GM12874 (cell line): ENCODE measurements around the gene ACBD6.

Source experiments
- TF ChIP-seq, protein P1 (sequence below): IDR thresholded peaks from 2 replicates; pipeline ENCODE4 v1.5.1; 2011; ENCODE audit warnings: low read depth, mild to moderate bottlenecking, control low read depth, low read length, moderate library complexity; ENCODE audit not compliant: insufficient read depth

The ACBD6 gene

DNA sequence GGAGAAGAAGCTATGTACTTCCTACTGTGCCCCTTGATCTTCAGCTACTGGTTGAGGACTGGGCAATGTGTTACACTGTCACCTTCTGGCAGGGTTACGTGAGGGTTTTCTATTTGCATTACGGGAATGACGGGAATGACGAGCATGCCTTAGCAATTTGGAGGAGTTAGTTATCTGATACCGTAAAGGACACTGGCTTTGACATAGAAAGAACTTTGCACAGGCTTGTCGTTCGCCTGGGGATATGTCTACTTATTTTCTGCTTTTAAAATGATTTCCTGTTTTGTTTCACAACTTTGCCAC lies 19.8 kb upstream of the ACBD6 start:
- TF ChIP-seq, protein P1, sequence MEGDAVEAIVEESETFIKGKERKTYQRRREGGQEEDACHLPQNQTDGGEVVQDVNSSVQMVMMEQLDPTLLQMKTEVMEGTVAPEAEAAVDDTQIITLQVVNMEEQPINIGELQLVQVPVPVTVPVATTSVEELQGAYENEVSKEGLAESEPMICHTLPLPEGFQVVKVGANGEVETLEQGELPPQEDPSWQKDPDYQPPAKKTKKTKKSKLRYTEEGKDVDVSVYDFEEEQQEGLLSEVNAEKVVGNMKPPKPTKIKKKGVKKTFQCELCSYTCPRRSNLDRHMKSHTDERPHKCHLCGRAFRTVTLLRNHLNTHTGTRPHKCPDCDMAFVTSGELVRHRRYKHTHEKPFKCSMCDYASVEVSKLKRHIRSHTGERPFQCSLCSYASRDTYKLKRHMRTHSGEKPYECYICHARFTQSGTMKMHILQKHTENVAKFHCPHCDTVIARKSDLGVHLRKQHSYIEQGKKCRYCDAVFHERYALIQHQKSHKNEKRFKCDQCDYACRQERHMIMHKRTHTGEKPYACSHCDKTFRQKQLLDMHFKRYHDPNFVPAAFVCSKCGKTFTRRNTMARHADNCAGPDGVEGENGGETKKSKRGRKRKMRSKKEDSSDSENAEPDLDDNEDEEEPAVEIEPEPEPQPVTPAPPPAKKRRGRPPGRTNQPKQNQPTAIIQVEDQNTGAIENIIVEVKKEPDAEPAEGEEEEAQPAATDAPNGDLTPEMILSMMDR = no peak

DNA sequence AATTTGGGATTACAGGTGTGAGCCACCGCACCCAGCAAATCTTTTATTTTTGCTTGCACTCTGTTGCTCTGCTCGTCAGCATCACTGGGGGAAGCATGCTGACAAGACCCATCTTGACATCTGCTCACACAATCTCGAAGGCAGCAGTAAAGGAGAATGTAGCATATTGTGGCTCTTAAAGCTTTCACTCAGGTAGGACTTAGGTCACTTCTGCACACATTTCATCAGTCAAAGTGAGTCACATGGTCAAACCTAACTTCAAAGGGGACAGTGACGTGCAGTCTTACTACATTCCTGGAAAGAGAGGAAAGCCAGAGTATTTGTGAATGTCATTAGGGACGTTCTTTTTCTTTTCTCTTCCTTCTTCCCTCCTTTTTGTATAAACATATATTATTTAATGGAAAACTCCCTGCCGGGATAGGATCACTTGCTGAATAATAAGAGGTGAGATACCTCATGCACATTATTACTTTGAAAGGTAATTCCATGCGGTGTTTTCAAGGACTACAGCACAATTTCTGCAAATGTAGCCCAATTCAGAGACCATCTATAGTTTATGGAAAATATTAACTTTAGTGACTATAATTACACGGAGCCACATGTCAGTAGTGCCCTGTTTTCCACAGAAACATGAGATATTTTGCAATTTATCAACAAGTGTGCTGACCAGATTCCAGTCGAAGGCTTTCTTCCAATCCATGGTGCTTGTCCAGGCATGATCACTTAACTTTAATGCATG lies 19.3 kb upstream of the ACBD6 start:
- TF ChIP-seq, protein P1 = no peak

DNA sequence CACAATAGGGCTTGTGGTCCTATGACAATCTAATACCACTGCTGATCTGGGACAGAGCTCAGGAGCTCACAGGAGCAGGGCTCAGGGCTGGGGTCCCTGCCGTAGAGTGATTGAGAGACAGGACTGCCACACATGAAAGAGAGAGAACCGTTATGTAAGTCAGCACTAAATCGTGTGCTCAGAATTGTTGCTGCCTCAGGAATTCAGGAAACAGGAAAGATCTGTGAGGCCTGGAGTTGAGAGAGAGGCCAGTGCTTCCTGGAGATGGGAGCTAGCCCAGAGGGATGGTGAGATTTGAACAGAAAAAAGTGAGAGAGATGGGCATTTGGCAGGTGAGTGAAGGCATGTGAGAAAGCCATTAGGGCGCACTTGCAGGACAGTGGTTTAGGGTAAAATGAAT lies 17.5 kb upstream of the ACBD6 start:
- TF ChIP-seq, protein P1 = no peak

DNA sequence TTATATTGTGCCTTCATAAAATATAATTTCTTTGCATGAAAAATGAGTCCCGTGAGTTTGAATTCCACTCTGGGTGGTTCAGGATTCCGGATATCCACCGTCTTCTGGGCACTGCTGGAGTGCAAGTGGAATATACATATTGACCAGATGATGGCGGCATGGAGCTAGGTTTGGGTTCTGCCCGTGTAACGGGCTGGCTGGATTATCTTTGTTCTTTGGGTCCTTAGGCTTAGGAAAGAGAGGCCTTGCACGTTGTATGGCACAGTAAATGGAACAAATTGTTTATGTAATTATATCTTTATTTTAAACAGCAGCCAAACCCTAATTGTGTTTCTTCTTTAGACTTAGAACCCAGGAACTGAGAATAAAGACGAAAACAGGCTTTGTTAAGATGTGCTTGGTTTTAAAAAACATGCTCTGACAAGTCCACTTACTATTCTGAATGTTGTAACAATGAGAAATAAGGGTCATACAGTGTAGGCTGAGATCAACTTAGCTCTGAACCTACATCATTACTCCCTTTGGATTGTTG lies 13.5 kb upstream of the ACBD6 start:
- TF ChIP-seq, protein P1 = peak; percentile 70

DNA sequence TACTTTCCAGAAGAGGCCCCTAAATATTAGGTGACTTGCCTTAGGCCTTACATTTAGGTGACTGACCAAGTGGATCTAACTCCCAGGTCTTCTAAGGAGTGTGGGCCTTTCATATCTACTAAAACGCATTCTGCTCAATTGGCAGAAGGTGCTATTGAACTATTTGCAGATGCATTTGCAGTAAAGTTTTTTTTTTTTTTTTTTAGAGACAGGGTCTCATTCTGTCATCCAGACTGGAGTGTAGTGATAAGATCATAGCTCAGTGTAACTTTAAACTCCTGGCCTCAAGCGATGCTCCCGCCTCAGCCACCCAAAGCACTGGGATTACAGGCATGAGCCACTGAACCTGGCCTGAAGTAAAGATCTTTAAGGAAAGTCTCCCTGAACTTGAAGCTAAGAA lies 13.0 kb upstream of the ACBD6 start:
- TF ChIP-seq, protein P1 = no peak

DNA sequence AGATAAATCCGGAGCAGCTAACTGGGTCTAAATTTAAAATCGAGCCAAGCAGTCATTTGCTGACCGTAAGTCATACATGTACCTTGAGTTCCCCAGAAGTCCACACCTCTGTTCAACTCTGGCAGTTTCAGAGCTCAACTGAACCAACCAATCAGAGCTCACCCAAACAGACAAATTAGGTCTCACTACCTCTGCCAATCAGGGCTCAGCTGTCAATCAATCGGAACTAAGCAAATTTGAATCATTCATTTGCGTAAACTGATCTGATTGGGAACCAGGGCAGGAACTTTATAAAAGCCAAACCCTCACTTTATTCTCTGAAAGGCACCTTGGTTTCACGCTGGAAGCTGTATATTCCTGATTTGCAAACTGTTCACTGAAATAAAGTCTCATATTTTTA lies 11.2 kb upstream of the ACBD6 start:
- TF ChIP-seq, protein P1 = no peak

DNA sequence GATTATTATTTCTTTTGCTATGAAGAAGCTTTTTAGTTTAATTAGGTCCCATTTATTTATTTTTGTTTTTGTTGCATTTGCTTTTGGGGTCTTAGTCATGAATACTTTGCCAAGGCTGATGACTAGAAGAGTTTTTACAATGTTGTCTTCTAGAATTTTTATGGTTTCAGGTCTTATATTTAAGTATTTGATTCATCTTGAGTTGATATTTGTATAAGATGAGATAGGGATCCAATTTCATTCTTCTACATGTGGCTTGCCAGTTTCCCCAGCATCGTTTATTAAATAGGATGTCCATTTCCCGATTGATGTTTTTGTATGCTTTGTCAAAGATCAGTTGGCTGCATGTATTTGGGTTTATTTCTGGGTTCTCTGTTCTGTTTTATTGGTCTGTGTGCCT lies 8.5 kb upstream of the ACBD6 start:
- TF ChIP-seq, protein P1 = no peak
